Measurements from ENCODE around the gene MOV10L1.
"Not testable (repeated sequence)": the region's sequence is repeated elsewhere in the genome, so short reads cannot be mapped to it uniquely, and the experiment has no call there.

The MOV10L1 gene

DNA sequence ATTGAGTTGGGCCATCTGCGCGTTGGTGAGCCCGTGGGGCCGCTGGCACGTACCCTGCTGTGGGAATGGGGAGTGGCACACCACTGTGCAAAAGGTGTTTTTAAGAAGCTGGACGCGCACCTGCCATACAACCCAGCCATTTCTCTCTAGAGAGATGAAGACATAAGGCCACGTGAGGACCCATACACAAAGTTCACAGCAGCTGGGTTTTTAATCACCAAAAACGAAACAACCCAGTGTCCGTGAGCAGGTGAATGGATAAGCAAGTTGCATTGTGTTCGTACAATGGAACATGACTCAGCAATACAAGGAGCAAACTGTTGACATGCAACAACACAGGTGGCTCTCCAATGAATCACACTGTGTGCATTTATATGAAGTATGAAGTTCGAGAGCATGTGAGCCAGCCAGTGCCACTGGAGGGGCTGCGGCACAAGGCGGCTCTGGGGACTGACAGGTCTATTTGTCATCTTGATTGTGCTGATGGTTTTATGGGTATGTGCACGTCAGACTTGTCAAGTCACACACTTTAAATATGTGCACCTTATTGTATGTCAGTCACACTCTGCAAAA is 50.1 kb downstream of the MOV10L1 start:
- peak; percentile 89 for DNase-seq

GRCh38 chr22:50140615-50141014 is 50.8 kb downstream of the MOV10L1 start:
- DNase-seq = no peak

DNA sequence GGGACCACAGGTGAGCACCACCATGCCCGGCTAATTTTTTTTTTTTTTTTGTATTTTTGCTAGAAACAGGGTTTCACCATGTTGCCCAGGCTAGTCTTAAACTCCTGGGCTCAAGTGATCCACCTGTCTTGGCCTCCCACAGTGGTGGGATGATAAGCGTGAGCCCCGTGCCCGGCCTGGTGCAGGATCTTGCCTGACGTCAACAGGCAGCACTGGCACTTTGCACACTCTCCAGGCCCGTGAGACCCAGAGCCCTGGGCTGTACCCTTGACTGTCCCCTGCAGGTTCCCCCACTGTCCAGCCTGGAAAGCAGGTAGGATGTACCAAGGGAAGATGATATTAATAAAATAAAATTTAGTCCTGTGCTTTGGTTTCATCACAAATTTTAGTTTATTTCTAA is 51.7 kb downstream of the MOV10L1 start:
- no peak for DNase-seq

- DNase-seq = no peak
These were observed 52.1 kb downstream of the MOV10L1 start for GRCh38 chr22:50141891-50142363.

- no peak for DNase-seq
These were observed 53.3 kb downstream of the MOV10L1 start for GRCh38 chr22:50143096-50143495.

GRCh38 chr22:50144005-50144614 is 54.3 kb downstream of the MOV10L1 start:
- DNase-seq = no peak

DNA sequence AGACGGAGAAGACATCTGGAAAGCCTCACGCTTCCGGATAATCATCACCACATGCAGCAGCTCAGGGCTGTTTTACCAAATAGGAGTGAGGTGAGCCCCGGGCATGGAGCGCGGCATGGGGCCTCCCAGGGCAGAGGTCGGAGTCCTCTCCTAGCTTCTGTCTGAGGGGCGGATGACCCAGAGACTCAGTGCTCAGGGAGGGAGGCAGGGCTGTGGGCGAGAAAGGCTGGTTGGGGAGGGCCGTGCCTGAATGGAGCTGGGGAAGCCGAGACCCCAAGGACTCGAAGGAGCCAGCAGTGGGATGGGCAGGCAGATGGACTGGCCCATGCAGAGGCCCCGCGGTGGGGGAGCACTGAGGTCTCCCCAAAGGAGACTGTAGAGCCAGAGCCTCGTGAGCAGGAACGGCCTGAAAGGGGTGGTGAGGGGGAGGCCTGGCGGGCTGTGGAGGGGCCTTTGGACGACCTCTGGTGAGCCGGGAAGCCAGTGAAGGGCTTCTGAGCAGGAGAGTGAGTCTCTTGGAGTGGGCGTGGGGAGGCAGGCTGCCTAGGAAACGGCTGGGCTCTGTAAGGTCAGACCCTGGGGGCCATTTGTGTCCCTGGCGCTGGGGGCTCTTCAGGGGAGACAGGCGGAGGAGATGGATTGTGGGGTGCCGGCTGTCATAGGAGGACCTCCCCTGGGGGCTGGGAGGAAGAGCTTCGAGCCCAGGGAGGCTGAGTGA is 56.1 kb downstream of the MOV10L1 start:
- no peak for DNase-seq

- peak; percentile 17 for DNase-seq
These were observed 56.8 kb downstream of the MOV10L1 start for GRCh38 chr22:50146439-50147238.

DNA sequence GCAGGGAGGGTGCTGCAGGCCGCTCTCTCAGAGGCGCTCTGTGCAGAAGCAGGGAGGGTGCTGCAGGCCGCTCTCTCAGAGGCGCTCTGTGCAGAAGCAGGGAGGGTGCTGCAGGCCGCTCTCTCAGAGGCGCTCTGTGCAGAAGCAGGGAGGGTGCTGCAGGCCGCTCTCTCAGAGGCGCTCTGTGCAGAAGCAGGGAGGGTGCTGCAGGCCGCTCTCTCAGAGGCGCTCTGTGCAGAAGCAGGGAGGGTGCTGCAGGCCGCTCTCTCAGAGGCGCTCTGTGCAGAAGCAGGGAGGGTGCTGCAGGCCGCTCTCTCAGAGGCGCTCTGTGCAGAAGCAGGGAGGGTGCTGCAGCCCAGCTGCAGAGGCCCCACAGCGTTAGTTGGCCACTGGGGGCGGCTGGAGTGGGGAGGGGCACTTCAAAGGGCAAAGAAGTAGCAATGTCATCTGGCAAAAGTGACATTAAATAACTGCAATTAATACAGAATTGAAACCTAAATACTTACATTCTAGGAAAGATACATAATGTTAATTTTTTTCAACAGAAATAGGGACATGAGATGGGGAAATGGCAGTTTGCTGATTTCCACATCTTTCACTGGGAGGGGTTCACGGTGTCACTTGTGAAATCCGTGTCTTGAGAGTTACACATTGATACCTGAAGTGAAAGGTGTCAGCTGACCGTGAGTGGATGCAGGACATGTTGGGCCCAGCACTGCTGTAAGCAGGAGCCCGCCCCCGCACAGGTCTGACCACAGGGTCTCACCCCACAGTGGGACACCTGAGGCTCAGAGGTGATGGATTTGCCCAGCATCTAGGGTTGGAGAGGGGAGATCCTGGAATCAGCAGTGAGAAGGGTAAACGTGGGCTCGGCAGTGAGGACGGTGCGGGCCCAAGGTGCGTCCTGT is 57.7 kb downstream of the MOV10L1 start:
- DNase-seq = not testable (repeated sequence)

GRCh38 chr22:50148166-50148500 is 58.3 kb downstream of the MOV10L1 start:
- DNase-seq = no peak

GRCh38 chr22:50148991-50149721 is 59.4 kb downstream of the MOV10L1 start:
- DNase-seq = peak; percentile 28

- DNase-seq = no peak
These were observed 60.6 kb downstream of the MOV10L1 start for GRCh38 chr22:50150161-50151129.

DNA sequence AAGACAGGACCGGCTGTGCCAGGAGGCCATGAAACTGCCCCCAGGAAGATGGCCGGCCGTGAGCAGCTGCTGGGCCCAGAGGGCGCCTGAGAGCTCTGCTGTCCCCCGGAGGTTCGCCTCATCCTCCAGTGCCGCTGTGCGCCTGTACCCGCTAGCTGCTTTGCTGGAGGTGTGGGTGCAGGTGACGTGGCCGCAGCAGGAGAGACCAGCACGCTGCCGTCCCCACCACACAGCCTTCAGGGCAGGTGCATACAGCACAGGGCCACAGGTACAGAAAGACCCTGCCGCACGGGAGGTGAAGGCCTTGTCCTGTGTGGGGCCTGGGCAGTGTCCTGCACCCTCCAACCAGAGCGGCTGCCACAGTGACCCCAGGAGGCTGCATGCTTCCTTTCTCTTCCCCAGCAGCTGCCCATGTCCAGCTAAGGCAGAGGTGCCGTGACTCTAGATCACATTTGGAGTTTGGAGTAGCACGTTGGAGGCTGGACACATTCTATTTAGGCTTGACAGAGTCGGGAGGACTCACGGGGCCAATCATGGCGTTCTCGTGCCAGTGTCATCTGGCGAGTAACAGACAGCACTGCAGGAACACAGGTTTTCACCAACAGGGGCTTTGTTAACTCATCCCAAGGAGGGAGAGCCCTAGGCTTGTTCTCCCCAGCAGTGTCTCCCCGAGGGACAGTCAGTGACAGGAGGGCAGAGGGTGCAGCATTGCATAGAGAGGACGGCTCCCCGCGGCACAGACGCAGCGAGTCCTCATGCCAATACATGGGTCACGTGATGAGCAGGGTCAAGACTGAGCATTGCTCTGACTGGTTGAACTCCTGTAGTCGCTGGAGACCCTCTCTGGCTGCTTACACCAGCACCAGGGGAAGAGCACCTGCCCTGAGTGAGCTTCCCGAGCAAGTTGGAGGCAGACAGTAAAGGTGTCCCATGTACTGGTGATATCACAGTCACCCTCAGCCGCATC is 62.0 kb downstream of the MOV10L1 start:
- no peak for DNase-seq

DNA sequence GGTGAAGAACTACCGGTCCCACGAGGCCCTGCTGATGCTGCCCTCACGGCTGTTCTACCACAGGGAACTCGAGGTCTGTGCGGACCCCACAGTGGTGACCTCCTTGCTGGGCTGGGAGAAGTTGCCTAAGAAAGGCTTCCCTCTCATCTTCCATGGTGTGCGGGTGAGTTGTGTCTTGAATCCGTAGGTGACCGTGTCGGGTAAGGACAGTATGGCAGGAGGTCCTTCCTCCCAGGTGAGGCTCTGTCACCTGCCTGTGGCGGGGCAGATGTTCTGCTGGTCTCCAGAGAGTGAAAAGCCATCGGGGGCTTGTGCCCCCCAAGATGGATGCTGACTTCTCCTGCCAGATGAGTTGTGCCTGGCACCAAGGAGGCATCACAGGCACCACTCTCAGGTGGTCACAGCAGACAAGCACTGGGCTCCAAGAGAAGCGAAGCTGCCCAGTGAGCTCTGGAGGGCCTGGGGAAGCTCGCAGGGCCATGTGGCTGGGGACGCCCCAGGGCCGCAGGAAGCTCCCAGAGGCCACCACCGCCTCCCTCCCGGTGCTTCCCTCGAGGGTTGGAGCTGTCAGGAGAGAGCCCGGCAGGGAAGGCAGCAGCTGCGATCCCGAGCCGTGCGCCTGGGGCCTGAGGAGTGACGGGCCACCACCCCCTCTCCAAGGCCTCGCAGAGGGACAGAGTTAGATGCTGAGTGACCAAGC is 63.4 kb downstream of the MOV10L1 start:
- DNase-seq = no peak

GRCh38 chr22:50153756-50154140 is 63.9 kb downstream of the MOV10L1 start:
- DNase-seq = no peak

GRCh38 chr22:50157709-50158375 is 68.0 kb downstream of the MOV10L1 start:
- DNase-seq = no peak

- no peak for DNase-seq
These were observed 71.1 kb downstream of the MOV10L1 start for GRCh38 chr22:50160947-50161346.

Data from NCI-H1436 treated with DMSO at 0.1 percent for 48 hours (cell line).